Suprapubic skin (tissue), 4 donors: ENCODE results near the gene ZNF839.

Experiments used
- CTCF ChIP-seq, 2 donors: fragments of 200-600 bp in 1 of 2; fragments of 450-650 bp in 1 of 2; sonication (generic) in 1 of 2; IDR thresholded peaks; one replicate each; pipeline ENCODE4 v1.5.1; 2016 to 2019; ENCODE audit warnings: antibody characterized with exemption in 2 of 2, mild to moderate bottlenecking in 1 of 2, moderate library complexity in 1 of 2
- EP300 ChIP-seq: sonication (generic); formaldehyde crosslinking; IDR thresholded peaks from one replicate; pipeline ENCODE4 v1.6.1; 2017; ENCODE audit warnings: antibody characterized with exemption
- POLR2A ChIP-seq, 2 donors: fragments of 450-650 bp; IDR thresholded peaks; one replicate each; pipeline ENCODE4 v1.6.1; 2017; ENCODE audit warnings: antibody characterized with exemption in 2 of 2, mild to moderate bottlenecking in 2 of 2, moderate library complexity in 2 of 2
- POLR2AphosphoS5 ChIP-seq, 3 donors: sonication (generic); formaldehyde crosslinking; IDR thresholded peaks; one replicate each; pipeline ENCODE4 v1.6.1; 2017; ENCODE audit warnings: antibody characterized with exemption in 3 of 3

- TF ChIP-seq EP300 = no peak
- TF ChIP-seq CTCF (IDR thresholded peaks at IDR 0.05) = no peak
- TF ChIP-seq POLR2AphosphoS5 (IDR thresholded peaks at IDR 0.05) = no peak
- TF ChIP-seq POLR2A (IDR thresholded peaks at IDR 0.05) = no peak
Observed at GRCh38 chr14:102344084-102344483, 24.5 kb downstream of the ZNF839 start.
